HepG2 (cell line): Measurements from ENCODE around the gene SNRPD3. TPM values are rescaled to one million over a fixed set of nuclear protein-coding genes. Genes with fewer than 3 reads are reported as not detected.
A peak's percentile ranks its signal among the peaks of the same experiment; 100 is the strongest.

Source experiments
- ASH2L ChIP-seq: fragments of 300-600, 200-600 bp; sonication (generic); IDR thresholded peaks from 2 replicates; pipeline ENCODE4 v1.7.0; 2017; ENCODE audit warnings: low read depth, mild to moderate bottlenecking, moderate library complexity, mixed read lengths, low read length; ENCODE audit not compliant: insufficient read length
- BRCA1 ChIP-seq: sonication (generic); formaldehyde crosslinking; IDR thresholded peaks from 2 replicates; pipeline ENCODE4 v1.4.0; 2020; ENCODE audit warnings: missing genetic modification reagents
- BRF2 ChIP-seq: sonication (generic); formaldehyde crosslinking; IDR thresholded peaks from 2 replicates; pipeline ENCODE4 v1.8.1; 2022; ENCODE audit warnings: mild to moderate bottlenecking, missing genetic modification reagents
- CSRNP2 ChIP-seq: sonication (generic); formaldehyde crosslinking; conservative IDR thresholded peaks from 2 replicates; pipeline ENCODE4 v1.8.0; 2022; ENCODE audit warnings: low read depth, missing genetic modification reagents
- DPF2 ChIP-seq: sonication (generic); formaldehyde crosslinking; IDR thresholded peaks from 2 replicates; pipeline ENCODE4 v1.4.0; 2020; ENCODE audit warnings: mild to moderate bottlenecking, low read depth, missing genetic modification reagents, borderline replicate concordance
- EHMT2 ChIP-seq: fragments of 200-600 bp; sonication (generic); IDR thresholded peaks from 2 replicates; pipeline ENCODE4 v1.7.0; 2017; ENCODE audit warnings: antibody characterized with exemption, low read depth, low read length, borderline replicate concordance
- MIER3 ChIP-seq: IDR thresholded peaks from 2 replicates; pipeline ENCODE4 v1.6.1; 2016; ENCODE audit warnings: missing compliant biosample characterization, borderline replicate concordance
- NR3C1 ChIP-seq: sonication (generic); formaldehyde crosslinking; IDR thresholded peaks from 2 replicates; pipeline ENCODE4 v1.4.0; 2020; ENCODE audit warnings: missing genetic modification reagents
- TBX3 ChIP-seq: fragments of 450-650 bp; IDR thresholded peaks from 2 replicates; pipeline ENCODE4 v1.6.1; 2017; ENCODE audit warnings: antibody characterized with exemption, mild to moderate bottlenecking, inconsistent platforms, borderline replicate concordance
- U2AF1 ChIP-seq: fragments of 200-400 bp; formaldehyde crosslinking; optimal IDR thresholded peaks from 2 replicates; pipeline ENCODE3; 2017; ENCODE audit warnings: mild to moderate bottlenecking, low read depth, low read length
- ZFP36L2 ChIP-seq: sonication (generic); formaldehyde crosslinking; IDR thresholded peaks from 2 replicates; pipeline ENCODE4 v1.4.0; 2020; ENCODE audit warnings: missing genetic modification reagents
- ZNF230 ChIP-seq: sonication (generic); formaldehyde crosslinking; IDR thresholded peaks from 2 replicates; pipeline ENCODE4 v1.4.0; 2020; ENCODE audit warnings: mild to moderate bottlenecking, missing genetic modification reagents
- ZNF326 ChIP-seq: sonication (generic); formaldehyde crosslinking; IDR thresholded peaks from 2 replicates; pipeline ENCODE4 v1.4.0; 2020; ENCODE audit warnings: missing genetic modification reagents, borderline replicate concordance
- ZNF335 ChIP-seq: sonication (generic); formaldehyde crosslinking; IDR thresholded peaks from 2 replicates; pipeline ENCODE4 v1.4.0; 2020; ENCODE audit warnings: missing genetic modification reagents
- ZNF484 ChIP-seq: sonication (generic); formaldehyde crosslinking; IDR thresholded peaks from 2 replicates; pipeline ENCODE4 v1.5.1; 2020; ENCODE audit warnings: mild to moderate bottlenecking, low read depth, missing genetic modification reagents, borderline replicate concordance
- ZNF615 ChIP-seq: sonication (generic); formaldehyde crosslinking; IDR thresholded peaks from 2 replicates; pipeline ENCODE4 v1.5.0; 2020; ENCODE audit warnings: mild to moderate bottlenecking, missing genetic modification reagents, borderline replicate concordance
- ZSCAN31 ChIP-seq: sonication (generic); formaldehyde crosslinking; IDR thresholded peaks from 2 replicates; pipeline ENCODE4 v1.5.0; 2020; ENCODE audit warnings: low read depth, mild to moderate bottlenecking, missing genetic modification reagents
- polyA plus RNA-seq, 8 experiments: library from polyadenylated mRNA; depleted of rRNA in 3 of 8; stranded (reverse) in 7 of 8; unstranded in 1 of 8; fragments of >200 nt; fragmentation: Illumina TruSeq in 4 of 8; extraction: Trizol in 4 of 8; gene quantifications; 2 replicates each; pipeline versions ENCODE4 v1.2.1 to v1.2.3, GENCODE V29; 2011 to 2016; ENCODE audit warnings: low read depth in 4 of 8, missing spikeins in 1 of 8, mixed read lengths in 1 of 8; ENCODE audit not compliant: insufficient read depth in 1 of 8
- total RNA-seq, 5 experiments: library from RNA; depleted of rRNA; stranded (reverse); fragments of >200 nt; fragmentation: Illumina TruSeq; extraction: Trizol; gene quantifications; 2 replicates each; pipeline ENCODE4 v1.2.3, GENCODE V29; 2016; ENCODE audit warnings: low read depth in 1 of 5
- TF ChIP-seq, protein P1 (sequence below): sonication (generic); formaldehyde crosslinking; IDR thresholded peaks from 2 replicates; pipeline ENCODE4 v1.5.0; 2020; ENCODE audit warnings: missing genetic modification reagents
- TF ChIP-seq, protein P2 (sequence below): sonication (generic); formaldehyde crosslinking; IDR thresholded peaks from 2 replicates; pipeline ENCODE4 v1.4.0; 2020; ENCODE audit warnings: missing genetic modification reagents; ENCODE audit errors: not compliant biosample characterization
- TF ChIP-seq, protein P3 (sequence below): sonication (generic); formaldehyde crosslinking; IDR thresholded peaks from 2 replicates; pipeline ENCODE4 v1.4.0; 2020; ENCODE audit warnings: mild to moderate bottlenecking, missing genetic modification reagents

SNRPD3 gene
- total and polyA plus RNA-seq, 2 of the 13 experiments (the other 11 are each of a cell fraction or from before 2014, with no cell fraction given) = 110 to 209 TPM

GRCh38 chr22:24514241-24515026 is 41.4 kb upstream of the SNRPD3 start (continued):
- TF ChIP-seq, protein P1, sequence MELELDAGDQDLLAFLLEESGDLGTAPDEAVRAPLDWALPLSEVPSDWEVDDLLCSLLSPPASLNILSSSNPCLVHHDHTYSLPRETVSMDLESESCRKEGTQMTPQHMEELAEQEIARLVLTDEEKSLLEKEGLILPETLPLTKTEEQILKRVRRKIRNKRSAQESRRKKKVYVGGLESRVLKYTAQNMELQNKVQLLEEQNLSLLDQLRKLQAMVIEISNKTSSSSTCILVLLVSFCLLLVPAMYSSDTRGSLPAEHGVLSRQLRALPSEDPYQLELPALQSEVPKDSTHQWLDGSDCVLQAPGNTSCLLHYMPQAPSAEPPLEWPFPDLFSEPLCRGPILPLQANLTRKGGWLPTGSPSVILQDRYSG (CRISPR knock-in tag) = 0 out of 2 replicates have a peak, but pooled peaks have one; percentile 56
- 0 out of 2 replicates have a peak, but pooled peaks have one; percentile 44 for TF ChIP-seq ZNF484 (CRISPR knock-in tag)
- TF ChIP-seq ZFP36L2 = no peak
- no peak for TF ChIP-seq TBX3
- TF ChIP-seq CSRNP2 (CRISPR knock-in tag) = no peak
- TF ChIP-seq ZNF615 = peak; percentile 95
- TF ChIP-seq MIER3 (CRISPR knock-in tag) = peak; percentile 97; the same call in 1 of the 2 replicates
- TF ChIP-seq U2AF1 = no peak
- peak; percentile 89; the same call in 1 of the 2 replicates for TF ChIP-seq DPF2 (CRISPR knock-in tag)
- no peak for TF ChIP-seq ZNF326 (CRISPR knock-in tag)
- TF ChIP-seq ASH2L = peak; percentile 67
- TF ChIP-seq BRCA1 (CRISPR knock-in tag) = peak; percentile 90; the same call in 1 of the 2 replicates
- TF ChIP-seq NR3C1 (CRISPR knock-in tag) = no peak
- TF ChIP-seq BRF2 (CRISPR knock-in tag) = peak; percentile 71; the same call in 1 of the 2 replicates
- peak; percentile 98 for TF ChIP-seq ZSCAN31 (CRISPR knock-in tag)
- TF ChIP-seq EHMT2 = no peak
- TF ChIP-seq, protein P2, sequence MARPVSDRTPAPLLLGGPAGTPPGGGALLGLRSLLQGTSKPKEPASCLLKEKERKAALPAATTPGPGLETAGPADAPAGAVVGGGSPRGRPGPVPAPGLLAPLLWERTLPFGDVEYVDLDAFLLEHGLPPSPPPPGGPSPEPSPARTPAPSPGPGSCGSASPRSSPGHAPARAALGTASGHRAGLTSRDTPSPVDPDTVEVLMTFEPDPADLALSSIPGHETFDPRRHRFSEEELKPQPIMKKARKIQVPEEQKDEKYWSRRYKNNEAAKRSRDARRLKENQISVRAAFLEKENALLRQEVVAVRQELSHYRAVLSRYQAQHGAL (CRISPR knock-in tag) = no peak
- TF ChIP-seq, protein P3, sequence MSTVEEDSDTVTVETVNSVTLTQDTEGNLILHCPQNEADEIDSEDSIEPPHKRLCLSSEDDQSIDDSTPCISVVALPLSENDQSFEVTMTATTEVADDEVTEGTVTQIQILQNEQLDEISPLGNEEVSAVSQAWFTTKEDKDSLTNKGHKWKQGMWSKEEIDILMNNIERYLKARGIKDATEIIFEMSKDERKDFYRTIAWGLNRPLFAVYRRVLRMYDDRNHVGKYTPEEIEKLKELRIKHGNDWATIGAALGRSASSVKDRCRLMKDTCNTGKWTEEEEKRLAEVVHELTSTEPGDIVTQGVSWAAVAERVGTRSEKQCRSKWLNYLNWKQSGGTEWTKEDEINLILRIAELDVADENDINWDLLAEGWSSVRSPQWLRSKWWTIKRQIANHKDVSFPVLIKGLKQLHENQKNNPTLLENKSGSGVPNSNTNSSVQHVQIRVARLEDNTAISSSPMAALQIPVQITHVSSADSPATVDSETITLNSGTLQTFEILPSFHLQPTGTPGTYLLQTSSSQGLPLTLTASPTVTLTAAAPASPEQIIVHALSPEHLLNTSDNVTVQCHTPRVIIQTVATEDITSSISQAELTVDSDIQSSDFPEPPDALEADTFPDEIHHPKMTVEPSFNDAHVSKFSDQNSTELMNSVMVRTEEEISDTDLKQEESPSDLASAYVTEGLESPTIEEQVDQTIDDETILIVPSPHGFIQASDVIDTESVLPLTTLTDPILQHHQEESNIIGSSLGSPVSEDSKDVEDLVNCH (CRISPR knock-in tag) = no peak
- peak; percentile 96 for TF ChIP-seq ZNF230
- TF ChIP-seq ZNF335 = 0 out of 2 replicates have a peak, but pooled peaks have one; percentile 67
